ENCODE measurements around the gene PLXNB3.

PLXNB3 gene

DNA sequence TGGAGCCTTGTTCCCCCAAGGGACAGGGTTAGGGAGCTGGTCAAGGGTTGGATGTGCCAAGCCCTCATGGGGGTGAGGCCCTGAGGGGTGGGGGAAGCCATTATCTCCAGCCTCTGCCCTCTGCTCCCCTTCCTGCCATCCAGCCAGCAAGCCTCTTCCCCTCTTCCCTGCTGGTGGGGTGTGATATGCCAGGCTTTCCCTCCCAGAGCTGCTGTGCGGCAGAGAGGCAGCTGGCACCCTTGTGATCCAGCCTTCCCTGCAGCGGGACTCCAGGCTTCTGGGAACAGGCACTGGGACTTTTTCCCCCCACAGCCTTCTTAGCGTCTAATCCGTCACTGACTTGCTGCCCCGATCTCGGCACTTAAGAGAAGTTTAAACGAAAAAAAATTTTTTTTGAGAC, 36.7 kb downstream of the PLXNB3 start:
- TF ChIP-seq, protein P1, sequence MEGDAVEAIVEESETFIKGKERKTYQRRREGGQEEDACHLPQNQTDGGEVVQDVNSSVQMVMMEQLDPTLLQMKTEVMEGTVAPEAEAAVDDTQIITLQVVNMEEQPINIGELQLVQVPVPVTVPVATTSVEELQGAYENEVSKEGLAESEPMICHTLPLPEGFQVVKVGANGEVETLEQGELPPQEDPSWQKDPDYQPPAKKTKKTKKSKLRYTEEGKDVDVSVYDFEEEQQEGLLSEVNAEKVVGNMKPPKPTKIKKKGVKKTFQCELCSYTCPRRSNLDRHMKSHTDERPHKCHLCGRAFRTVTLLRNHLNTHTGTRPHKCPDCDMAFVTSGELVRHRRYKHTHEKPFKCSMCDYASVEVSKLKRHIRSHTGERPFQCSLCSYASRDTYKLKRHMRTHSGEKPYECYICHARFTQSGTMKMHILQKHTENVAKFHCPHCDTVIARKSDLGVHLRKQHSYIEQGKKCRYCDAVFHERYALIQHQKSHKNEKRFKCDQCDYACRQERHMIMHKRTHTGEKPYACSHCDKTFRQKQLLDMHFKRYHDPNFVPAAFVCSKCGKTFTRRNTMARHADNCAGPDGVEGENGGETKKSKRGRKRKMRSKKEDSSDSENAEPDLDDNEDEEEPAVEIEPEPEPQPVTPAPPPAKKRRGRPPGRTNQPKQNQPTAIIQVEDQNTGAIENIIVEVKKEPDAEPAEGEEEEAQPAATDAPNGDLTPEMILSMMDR (IDR thresholded peaks at IDR 0.05; ENCODE audit: insufficient read depth, missing control alignments), result no peak
- no peak for FAIRE-seq
- no peak for DNase-seq (ENCODE audit: insufficient read length, low spot score)

DNA sequence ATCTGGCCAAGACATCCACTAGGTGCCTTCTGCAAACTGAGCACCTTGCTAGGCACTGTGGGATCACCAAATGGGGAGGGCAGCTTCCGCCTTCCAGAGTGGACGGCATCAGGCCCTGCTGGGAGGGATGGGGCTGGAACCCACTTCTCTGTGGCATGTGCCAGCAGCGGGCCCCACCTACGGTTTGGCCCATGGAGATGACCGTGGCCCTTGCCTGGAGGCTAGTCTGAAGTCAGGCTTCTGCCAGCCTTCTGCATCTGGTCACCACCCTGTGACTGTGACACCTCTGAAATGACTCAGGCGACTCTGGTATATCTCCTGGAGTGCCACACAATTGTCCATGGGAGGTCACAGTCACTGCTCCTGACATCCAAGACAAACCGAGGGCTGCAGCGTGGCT, 37.6 kb downstream of the PLXNB3 start:
- no peak for DNase-seq (ENCODE audit: insufficient read length, low spot score)
- TF ChIP-seq, protein P1 (IDR thresholded peaks at IDR 0.05; ENCODE audit: insufficient read depth, missing control alignments), result no peak
- FAIRE-seq, result no peak

DNA sequence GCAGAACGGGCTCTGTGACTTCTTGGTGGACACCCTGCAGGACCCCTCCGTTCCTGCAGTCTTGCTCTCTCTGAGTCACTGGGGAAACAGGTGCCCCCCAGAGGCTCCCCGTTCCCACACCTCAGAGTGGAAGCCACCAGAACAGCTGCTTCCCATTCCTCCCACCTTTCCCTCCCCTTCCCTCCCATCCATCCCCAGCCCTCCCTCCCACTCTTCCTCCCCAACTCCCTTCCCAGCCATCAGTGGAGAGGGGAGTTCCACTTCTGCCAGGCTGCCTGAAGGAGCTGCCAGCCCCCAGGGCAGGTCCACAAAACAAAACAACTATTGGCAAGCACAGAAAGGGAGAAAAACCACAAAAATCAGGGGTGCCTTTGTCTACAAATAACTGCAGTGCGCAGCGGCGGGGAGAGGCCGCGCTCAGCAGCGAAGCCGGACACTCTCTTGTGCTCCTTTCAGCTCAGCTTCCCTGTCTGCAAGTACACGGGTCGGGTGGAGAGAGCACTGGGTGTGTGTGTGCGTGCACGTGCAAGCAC, 38.5 kb downstream of the PLXNB3 start:
- DNase-seq (ENCODE audit: insufficient read length, low spot score) (no peak), FAIRE-seq (no peak)
- TF ChIP-seq, protein P1 (IDR thresholded peaks at IDR 0.05; ENCODE audit: insufficient read depth, missing control alignments), result no peak

DNA sequence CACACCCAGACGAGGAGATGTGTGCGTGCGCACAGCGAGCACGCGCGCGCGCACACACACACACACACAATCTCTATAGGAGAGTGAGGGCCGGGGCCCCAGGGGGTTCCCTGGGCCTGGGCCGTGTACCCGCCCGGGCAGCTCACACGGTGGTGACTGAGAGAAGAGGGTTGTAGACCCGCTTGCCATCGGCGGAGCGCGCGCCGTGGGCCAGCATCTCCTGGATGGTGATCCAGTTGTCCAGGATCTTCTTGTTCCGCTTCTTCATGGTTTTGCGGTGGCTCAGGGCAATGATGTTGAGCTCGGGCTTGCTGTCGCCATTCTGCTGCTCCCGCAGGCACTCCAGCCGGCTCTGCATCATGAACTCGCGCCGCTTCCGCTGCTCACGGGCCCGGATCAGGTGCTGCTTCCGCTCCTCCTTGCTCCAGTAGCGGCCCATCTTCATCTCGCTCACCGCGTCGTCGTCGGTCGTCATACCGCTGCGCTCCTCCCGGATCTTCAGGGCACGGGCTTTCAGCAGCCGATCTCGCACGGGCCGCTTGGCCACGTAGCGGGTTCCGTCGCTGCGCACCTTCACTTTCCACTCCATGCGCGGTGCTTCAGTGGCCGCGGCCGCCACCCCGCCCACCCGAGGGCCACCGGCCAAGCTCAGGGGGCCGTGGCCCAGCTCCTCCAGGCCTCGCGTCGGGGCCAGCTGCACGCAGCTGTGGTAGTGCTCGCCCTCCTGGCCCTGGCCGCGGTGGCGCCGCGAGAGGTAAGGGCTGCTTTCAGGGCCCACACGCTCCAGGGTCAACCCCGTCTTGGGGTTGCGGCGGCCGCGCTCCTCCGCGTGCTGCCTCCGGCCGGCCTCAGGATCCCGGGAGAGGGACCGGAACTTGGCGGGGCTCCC, 39.4 kb downstream of the PLXNB3 start:
- no peak for FAIRE-seq
- TF ChIP-seq, protein P1 (IDR thresholded peaks at IDR 0.05; ENCODE audit: insufficient read depth, missing control alignments), result no peak
- no peak for DNase-seq (ENCODE audit: insufficient read length, low spot score)

DNA sequence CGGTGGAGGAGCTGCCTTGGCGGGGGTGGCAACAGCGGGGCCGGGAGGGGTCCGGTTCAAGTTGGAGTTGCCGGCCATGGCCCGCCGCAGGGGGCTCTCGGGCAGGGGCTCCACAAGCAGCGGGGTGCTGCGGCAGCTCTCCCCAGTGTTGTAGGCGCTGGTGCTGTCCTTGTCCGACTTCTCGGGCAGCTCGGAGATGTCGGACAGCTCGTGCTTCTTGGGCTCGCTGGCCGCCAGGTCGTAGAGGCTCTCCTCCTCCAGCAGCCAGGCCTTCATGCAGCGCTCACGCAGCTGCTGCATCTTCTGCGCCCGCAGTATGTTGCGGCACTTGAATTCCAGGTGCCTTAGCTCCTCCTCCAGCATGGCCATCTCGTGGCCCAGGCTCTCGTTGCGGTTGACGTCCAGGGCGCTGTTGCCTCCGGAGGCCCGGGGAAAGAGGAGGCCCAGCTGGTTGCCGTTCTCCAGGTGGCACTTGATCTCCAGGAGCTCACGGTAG, 40.1 kb downstream of the PLXNB3 start:
- TF ChIP-seq, protein P1 (IDR thresholded peaks at IDR 0.05; ENCODE audit: insufficient read depth, missing control alignments), result no peak
- DNase-seq (ENCODE audit: insufficient read length, low spot score), result no peak
- FAIRE-seq, result no peak

DNA sequence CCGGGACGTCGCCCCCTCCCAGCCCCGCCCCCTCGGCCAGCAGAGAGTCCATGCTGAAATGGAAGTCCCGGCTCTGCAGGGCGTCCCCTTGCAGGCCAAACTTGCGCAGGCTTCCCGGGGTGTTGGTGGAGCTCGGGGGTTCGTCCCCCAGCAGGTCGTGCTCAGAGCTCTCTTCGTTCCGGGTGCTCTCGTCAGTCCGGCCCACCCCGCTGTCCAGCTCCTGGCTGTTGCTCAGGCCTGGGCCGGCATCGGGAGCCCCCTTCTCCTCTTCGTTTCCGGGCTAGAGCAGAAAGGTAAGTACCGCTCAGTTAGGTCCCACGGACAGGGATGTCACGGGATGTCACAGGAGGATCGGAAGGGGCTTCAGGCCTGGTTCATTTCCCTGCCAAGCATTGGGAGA, 40.6 kb downstream of the PLXNB3 start:
- TF ChIP-seq, protein P1 (IDR thresholded peaks at IDR 0.05; ENCODE audit: insufficient read depth, missing control alignments), result no peak
- FAIRE-seq (no peak), DNase-seq (ENCODE audit: insufficient read length, low spot score) (no peak)

DNA sequence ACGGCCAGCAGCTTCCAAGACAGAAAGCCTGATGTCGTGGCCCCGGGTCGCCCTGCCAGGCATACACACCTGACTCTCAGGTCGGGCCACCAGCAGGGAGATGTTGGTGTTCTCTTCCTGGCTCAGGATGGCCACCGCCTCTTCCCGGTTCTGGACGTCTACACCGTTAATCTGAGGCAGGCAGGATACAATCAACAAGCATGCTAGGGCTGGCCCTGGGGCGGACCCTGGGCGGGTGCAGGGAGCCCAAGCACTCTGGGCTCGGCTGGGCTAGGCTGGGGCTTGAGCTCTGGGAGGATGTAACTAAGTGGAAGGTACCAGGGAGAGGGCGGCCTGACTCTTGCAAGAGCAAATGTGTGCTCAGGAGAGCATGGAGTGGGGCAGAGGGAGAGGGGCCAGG, 41.4 kb downstream of the PLXNB3 start:
- TF ChIP-seq, protein P1 (IDR thresholded peaks at IDR 0.05; ENCODE audit: insufficient read depth, missing control alignments), result no peak
- DNase-seq (ENCODE audit: insufficient read length, low spot score) (no peak), FAIRE-seq (no peak)
